IgD-negative memory B cell (primary cell): ENCODE measurements around the gene SOX18. TPM values are rescaled to one million over a fixed set of nuclear protein-coding genes. Genes with fewer than 3 reads are reported as not detected.
A peak's percentile ranks its signal among the peaks of the same experiment; 100 is the strongest.
"Not testable (repeated sequence)": the region's sequence is repeated elsewhere in the genome, so short reads cannot be mapped to it uniquely, and the experiment has no call there.

Source experiments
- H3K27ac Mint-ChIP-seq, 3 donors: one replicate each; pipeline ENCODE4 v1.8.0; 2020 to 2022; ENCODE audit warnings: mild to moderate bottlenecking in 3 of 3, mixed read lengths in 3 of 3, moderate library complexity in 1 of 3
- H3K27me3 Mint-ChIP-seq: one replicate; pipeline ENCODE4 v1.8.0; 2021; ENCODE audit warnings: mixed read lengths
- H3K36me3 Mint-ChIP-seq: one replicate; pipeline ENCODE4 v1.8.0; 2020; ENCODE audit warnings: mild to moderate bottlenecking, mixed read lengths
- H3K4me1 Mint-ChIP-seq, 3 donors: one replicate each; pipeline ENCODE4 v1.8.0; 2020 to 2022; ENCODE audit warnings: mixed read lengths in 3 of 3, mild to moderate bottlenecking in 1 of 3
- H3K4me3 Mint-ChIP-seq, 4 donors: one replicate each; pipeline ENCODE4 v1.8.0; 2020 to 2022; ENCODE audit warnings: mild to moderate bottlenecking in 4 of 4, mixed read lengths in 4 of 4, moderate library complexity in 3 of 4
- H3K9me3 Mint-ChIP-seq, 3 donors: one replicate each; pipeline ENCODE4 v1.8.0; 2020 to 2021; ENCODE audit warnings: mixed read lengths in 3 of 3, mild to moderate bottlenecking in 1 of 3
- polyA plus RNA-seq: library from polyadenylated mRNA; unstranded; fragments of 300-500 nt; fragmentation: Illumina TruSeq; gene quantifications from one replicate; pipeline ENCODE4 v1.2.3, GENCODE V29; 2021

The SOX18 gene
- polyA plus RNA-seq: not detected

GRCh38 chr20:64049060-64049877, at the start of gene SOX18:
TSS of gene SOX18 (minus strand) at chr20:64049639. CDS start at chr20:64049516, 123 bp downstream.
- Mint-ChIP-seq H3K9me3 (no peaks in the 10 kb centered on the region), H3K4me3 (peak within 1 kb of the TSS in 3 of 4 donors; percentile 48 to 70 (median 58)), H3K36me3 (no peaks in the 10 kb centered on the region), H3K27me3 (peaks cover 47% of the 10 kb centered on the region), H3K27ac (peak within 1 kb of the TSS in 1 of 3 donors; percentile 48), H3K4me1 (peaks cover 0 to 4% (median 0%) of the 10 kb centered on the region in 3 donors)

GRCh38 chr20:64098471-64099013, 49.1 kb upstream of the SOX18 start:
- peak overlapping the region in 1 of 3 donors; percentile 39 for H3K27ac Mint-ChIP-seq
- H3K4me1 Mint-ChIP-seq: peaks cover 8 to 29% (median 24%) of the 10 kb centered on the region in 3 donors
- peaks cover 3% of the 10 kb centered on the region for H3K36me3 Mint-ChIP-seq
- H3K4me3 Mint-ChIP-seq: peak overlapping the region in 1 of 4 donors; percentile 27
- H3K27me3 Mint-ChIP-seq: peaks cover 3% of the 10 kb centered on the region
- H3K9me3 Mint-ChIP-seq: peaks cover 0 to 2% (median 0%) of the 10 kb centered on the region in 3 donors

GRCh38 chr20:64096535-64096934, 47.1 kb upstream of the SOX18 start:
- peaks cover 4% of the 10 kb centered on the region for H3K36me3 Mint-ChIP-seq
- H3K4me1 Mint-ChIP-seq: peaks cover 8 to 31% (median 24%) of the 10 kb centered on the region in 3 donors
- peaks cover 0 to 2% (median 0%) of the 10 kb centered on the region in 3 donors for H3K9me3 Mint-ChIP-seq
- peak overlapping the region in 1 of 3 donors; percentile 70 for H3K27ac Mint-ChIP-seq
- peak overlapping the region in 1 of 4 donors; percentile 31 for H3K4me3 Mint-ChIP-seq
- no peaks in the 10 kb centered on the region for H3K27me3 Mint-ChIP-seq

GRCh38 chr20:64095927-64096326, 46.5 kb upstream of the SOX18 start:
- Mint-ChIP-seq H3K27ac (peak overlapping the region in 2 of 3 donors; percentile 24 to 45), H3K4me3 (no peak overlapping the region), H3K9me3 (peaks cover 0 to 2% (median 0%) of the 10 kb centered on the region in 3 donors), H3K4me1 (peaks cover 8 to 25% (median 19%) of the 10 kb centered on the region in 3 donors), H3K36me3 (peaks cover 4% of the 10 kb centered on the region), H3K27me3 (no peaks in the 10 kb centered on the region)

GRCh38 chr20:64095455-64095854, 46.0 kb upstream of the SOX18 start:
- H3K4me1 Mint-ChIP-seq: peaks cover 6 to 20% (median 16%) of the 10 kb centered on the region in 3 donors
- no peak overlapping the region for H3K4me3 Mint-ChIP-seq
- peaks cover 4% of the 10 kb centered on the region for H3K36me3 Mint-ChIP-seq
- peak overlapping the region in 1 of 3 donors; percentile 45 for H3K27ac Mint-ChIP-seq
- no peaks in the 10 kb centered on the region for H3K27me3 Mint-ChIP-seq
- H3K9me3 Mint-ChIP-seq: peaks cover 0 to 2% (median 0%) of the 10 kb centered on the region in 3 donors

- H3K27me3 Mint-ChIP-seq: no peaks in the 10 kb centered on the region
- H3K27ac Mint-ChIP-seq: no peak overlapping the region
- peaks cover 4% of the 10 kb centered on the region for H3K36me3 Mint-ChIP-seq
- H3K4me3 Mint-ChIP-seq: no peak overlapping the region
- H3K4me1 Mint-ChIP-seq: peaks cover 0 to 16% (median 8%) of the 10 kb centered on the region in 3 donors
- peaks cover 0 to 2% (median 0%) of the 10 kb centered on the region in 3 donors for H3K9me3 Mint-ChIP-seq
These were observed 43.6 kb upstream of the SOX18 start for GRCh38 chr20:64093013-64093503.

- peaks cover 4% of the 10 kb centered on the region for H3K36me3 Mint-ChIP-seq
- no peak overlapping the region for H3K4me3 Mint-ChIP-seq
- peak overlapping the region in 1 of 3 donors; percentile 4 for H3K27ac Mint-ChIP-seq
- H3K27me3 Mint-ChIP-seq: no peaks in the 10 kb centered on the region
- peaks cover 0 to 16% (median 8%) of the 10 kb centered on the region in 3 donors for H3K4me1 Mint-ChIP-seq
- H3K9me3 Mint-ChIP-seq: peaks cover 0 to 4% (median 0%) of the 10 kb centered on the region in 3 donors
These were observed 43.0 kb upstream of the SOX18 start for GRCh38 chr20:64092258-64093012.

- H3K4me3 Mint-ChIP-seq: no peak overlapping the region
- H3K4me1 Mint-ChIP-seq: peaks cover 0 to 14% (median 8%) of the 10 kb centered on the region in 3 donors
- H3K9me3 Mint-ChIP-seq: peaks cover 0 to 3% (median 0%) of the 10 kb centered on the region in 3 donors
- H3K27me3 Mint-ChIP-seq: no peaks in the 10 kb centered on the region
- no peak overlapping the region for H3K27ac Mint-ChIP-seq
- peaks cover 4% of the 10 kb centered on the region for H3K36me3 Mint-ChIP-seq
These were observed 42.3 kb upstream of the SOX18 start for GRCh38 chr20:64091770-64092169.

- Mint-ChIP-seq H3K4me1 (peaks cover 0 to 11% (median 8%) of the 10 kb centered on the region in 3 donors), H3K4me3 (no peak overlapping the region), H3K9me3 (peaks cover 0 to 2% (median 0%) of the 10 kb centered on the region in 3 donors), H3K27ac (no peak overlapping the region), H3K36me3 (peaks cover 4% of the 10 kb centered on the region), H3K27me3 (no peaks in the 10 kb centered on the region)
These were observed 41.9 kb upstream of the SOX18 start for GRCh38 chr20:64091340-64091739.

- Mint-ChIP-seq H3K4me3 (no peak overlapping the region), H3K36me3 (peaks cover 4% of the 10 kb centered on the region), H3K27me3 (no peaks in the 10 kb centered on the region), H3K4me1 (peaks cover 4 to 9% (median 6%) of the 10 kb centered on the region in 3 donors), H3K27ac (no peak overlapping the region), H3K9me3 (peaks cover 0 to 2% (median 0%) of the 10 kb centered on the region in 3 donors)
These were observed 40.7 kb upstream of the SOX18 start for GRCh38 chr20:64090165-64090564.

- not testable (repeated sequence) for H3K9me3 Mint-ChIP-seq, H3K27me3 Mint-ChIP-seq, H3K27ac Mint-ChIP-seq, H3K4me3 Mint-ChIP-seq, H3K36me3 Mint-ChIP-seq
- H3K4me1 Mint-ChIP-seq: peaks cover 5 to 12% (median 10%) of the 10 kb centered on the region in 3 donors
These were observed 39.1 kb upstream of the SOX18 start for GRCh38 chr20:64088586-64088985.

GRCh38 chr20:64087226-64087825, 37.9 kb upstream of the SOX18 start:
- peaks cover 5 to 14% (median 9%) of the 10 kb centered on the region in 3 donors for H3K4me1 Mint-ChIP-seq
- H3K9me3 Mint-ChIP-seq, H3K27me3 Mint-ChIP-seq, H3K36me3 Mint-ChIP-seq, H3K27ac Mint-ChIP-seq, H3K4me3 Mint-ChIP-seq: not testable (repeated sequence)

GRCh38 chr20:64086801-64087200, 37.4 kb upstream of the SOX18 start:
- no peak overlapping the region for H3K4me3 Mint-ChIP-seq
- no peak overlapping the region for H3K27ac Mint-ChIP-seq
- peaks cover 3% of the 10 kb centered on the region for H3K27me3 Mint-ChIP-seq
- peaks cover 0 to 2% (median 0%) of the 10 kb centered on the region in 3 donors for H3K9me3 Mint-ChIP-seq
- H3K4me1 Mint-ChIP-seq: peaks cover 9 to 13% (median 10%) of the 10 kb centered on the region in 3 donors
- peaks cover 4% of the 10 kb centered on the region for H3K36me3 Mint-ChIP-seq

GRCh38 chr20:64084685-64085152, 35.3 kb upstream of the SOX18 start:
- peaks cover 11 to 14% (median 14%) of the 10 kb centered on the region in 3 donors for H3K4me1 Mint-ChIP-seq
- H3K9me3 Mint-ChIP-seq: peaks cover 0 to 2% (median 0%) of the 10 kb centered on the region in 3 donors
- H3K27me3 Mint-ChIP-seq: peaks cover 3% of the 10 kb centered on the region
- peak overlapping the region; percentile 78 to 94 (median 78) for H3K27ac Mint-ChIP-seq
- peak overlapping the region; percentile 79 to 96 (median 83) for H3K4me3 Mint-ChIP-seq
- peaks cover 3% of the 10 kb centered on the region for H3K36me3 Mint-ChIP-seq
